GM21529 (cell line): ENCODE data around the gene CD200R1.
"Not testable (repeated sequence)": the region's sequence is repeated elsewhere in the genome, so short reads cannot be mapped to it uniquely, and the experiment has no call there.

Source experiments
- ATAC-seq: cut with Tn5 transposase; IDR thresholded peaks from one replicate; pipeline ENCODE4 v1.9.1; 2021; ENCODE audit not compliant: unreplicated experiment

The CD200R1 gene

DNA sequence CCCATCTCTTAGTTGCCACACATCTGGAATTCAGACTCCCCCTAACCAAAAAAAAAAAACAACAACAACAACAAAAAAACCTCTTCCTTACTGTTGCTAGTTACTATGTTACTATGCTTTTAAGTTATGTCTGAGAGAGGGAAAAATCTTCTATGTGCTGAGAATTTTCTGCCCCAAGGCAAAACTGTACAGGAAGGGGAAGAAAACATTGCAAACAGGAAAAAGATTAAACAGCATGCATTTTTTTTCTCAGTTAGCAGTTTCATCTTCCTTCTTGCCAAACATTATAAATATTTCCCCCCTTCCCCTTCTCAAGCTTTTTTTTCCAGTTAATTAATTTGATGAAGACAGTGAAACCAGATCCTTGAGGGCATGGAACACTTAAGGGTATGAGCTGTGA lies 1.1 kb upstream of the CD200R1 start:
- ATAC-seq: no peak

GRCh38 chr3:112974178-112974517 lies 755 bp downstream of the CD200R1 start:
- ATAC-seq: peak; percentile 27

DNA sequence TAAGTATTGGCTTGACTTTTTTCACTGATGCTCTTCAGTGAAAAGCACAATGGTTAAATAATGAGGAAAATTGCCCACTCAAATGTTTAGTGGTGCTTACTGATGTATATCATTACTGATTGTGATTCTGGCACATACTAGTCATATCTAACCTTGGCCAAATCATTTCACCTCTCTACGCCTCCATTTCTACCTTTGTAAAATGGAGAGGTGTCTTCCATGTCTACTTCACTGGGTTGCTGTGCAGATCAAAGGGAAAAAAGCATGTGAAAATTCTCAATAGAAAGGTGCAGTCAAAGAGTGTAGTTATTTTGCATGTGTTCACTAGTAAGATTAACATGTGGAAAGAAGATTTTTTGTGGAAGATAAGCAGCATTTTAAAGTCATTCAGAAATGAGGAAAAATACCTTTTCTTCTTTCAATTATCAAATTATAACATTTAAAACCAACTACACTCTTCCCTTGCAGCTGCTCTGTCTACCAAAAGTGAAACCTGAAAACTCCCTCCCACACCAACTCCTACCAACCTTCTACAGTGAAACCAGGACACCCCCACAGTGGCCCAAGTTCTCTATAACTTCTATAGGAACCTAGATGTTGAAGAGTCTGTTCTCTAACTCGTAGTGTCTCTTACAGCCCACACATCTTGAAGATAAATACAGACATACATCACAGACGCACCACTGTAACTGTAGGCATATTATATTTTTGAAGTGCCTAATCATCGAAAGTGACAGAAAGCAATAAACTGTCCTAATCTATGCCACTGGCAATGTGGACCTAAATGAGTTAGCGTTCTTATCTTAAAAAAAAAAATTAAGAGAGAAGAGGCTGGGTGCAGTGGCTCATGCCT lies 1.4 kb downstream of the CD200R1 start:
- peak; percentile 81 for ATAC-seq

- ATAC-seq: no peak
Measured at GRCh38 chr3:112972158-112972557, 2.7 kb downstream of the CD200R1 start.

GRCh38 chr3:112967828-112968227 lies 7.1 kb downstream of the CD200R1 start:
- no peak for ATAC-seq

DNA sequence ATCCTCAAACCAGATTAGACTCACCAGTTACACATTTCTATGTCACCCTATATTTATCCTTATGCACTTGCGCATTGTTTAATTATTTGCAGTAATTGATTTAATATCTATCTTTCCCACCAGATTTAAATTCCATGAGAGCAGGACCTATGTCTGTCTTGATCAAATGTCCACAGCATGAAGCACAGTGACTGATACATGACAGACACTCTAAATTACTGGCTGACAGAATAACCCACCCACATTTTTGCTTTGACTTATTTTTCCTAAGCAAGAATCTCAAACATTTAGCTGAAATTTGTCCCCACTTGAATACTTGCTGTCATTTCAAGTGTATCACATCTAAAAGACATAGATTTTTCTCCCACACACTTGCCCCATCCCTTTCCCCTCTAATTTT lies 7.5 kb downstream of the CD200R1 start:
- ATAC-seq: no peak

- no peak for ATAC-seq
Measured at GRCh38 chr3:112966633-112967032, 8.3 kb downstream of the CD200R1 start.

DNA sequence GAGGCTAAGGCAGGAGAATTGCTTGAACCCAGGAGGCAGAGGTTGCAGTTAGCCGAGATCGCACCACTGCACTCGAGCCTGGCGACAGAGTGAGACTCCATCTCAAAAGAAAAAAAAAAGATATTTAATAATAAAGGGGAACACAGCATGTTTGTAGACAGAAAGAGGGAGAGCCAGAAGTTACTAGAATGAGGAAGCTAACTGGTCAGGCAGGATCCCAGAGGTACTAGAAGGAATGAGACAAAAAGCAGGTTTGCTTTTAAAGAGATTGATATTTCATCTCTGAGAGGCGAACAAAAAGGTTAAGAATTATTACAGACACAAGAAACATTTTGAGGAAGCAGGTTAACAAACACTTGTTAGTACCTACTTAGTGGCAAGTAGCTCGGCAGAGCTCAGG lies 9.2 kb downstream of the CD200R1 start:
- no peak for ATAC-seq

DNA sequence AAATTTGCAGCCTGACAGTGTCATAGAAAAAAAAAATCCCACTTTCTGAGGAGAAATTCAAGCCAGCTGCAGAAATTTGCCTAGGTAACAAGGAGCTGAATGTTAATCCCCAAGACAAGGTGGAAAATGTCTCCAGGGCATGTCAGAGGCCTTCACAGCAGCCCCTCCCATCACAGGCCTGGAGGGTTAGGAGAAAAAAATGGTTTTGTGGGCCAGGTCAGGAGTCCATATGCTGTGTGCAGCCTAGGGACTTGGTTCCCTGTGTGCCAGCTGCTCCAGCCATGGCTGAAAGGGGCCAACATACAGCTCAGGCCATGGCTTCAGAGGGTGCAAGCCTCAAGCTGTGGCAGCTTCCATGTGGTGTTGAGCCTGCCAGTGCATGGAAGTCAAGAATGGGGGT lies 11.2 kb downstream of the CD200R1 start:
- no peak for ATAC-seq

DNA sequence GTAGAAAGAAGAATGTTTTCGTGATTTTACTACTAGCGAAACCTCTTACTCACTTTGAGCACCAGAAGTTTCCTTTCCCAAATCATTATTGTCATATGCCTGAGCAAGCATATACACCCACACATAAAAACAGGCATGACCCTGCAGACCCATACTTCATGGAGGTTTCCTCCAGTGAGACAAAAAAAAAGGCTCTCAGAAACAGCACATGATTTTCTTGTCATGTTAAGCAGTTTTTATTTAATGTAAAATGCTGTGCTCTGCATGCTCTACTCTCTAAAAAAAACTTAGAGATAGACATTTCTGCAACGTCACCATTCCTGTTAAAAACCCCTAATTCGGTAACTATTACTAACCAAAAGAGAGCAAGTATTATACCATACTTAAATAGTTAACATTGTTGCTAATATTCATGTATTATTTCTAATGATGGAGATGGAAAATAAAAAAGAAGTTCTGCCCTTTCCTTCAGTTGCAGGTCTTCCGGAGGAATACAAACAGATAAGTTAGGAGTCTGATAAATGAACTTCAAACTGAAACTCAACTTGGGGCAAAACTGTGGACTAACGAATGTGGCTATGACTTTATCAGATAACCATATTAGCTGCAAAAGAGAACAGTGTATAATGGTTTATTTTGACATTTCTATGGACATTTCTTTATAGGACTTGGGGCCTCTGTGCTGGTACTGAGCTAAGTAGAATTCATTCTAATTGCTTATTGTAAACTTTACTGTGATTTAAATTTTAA lies 15.9 kb downstream of the CD200R1 start:
- ATAC-seq: peak; percentile 89

GRCh38 chr3:112956351-112956750 lies 18.6 kb downstream of the CD200R1 start:
- no peak for ATAC-seq

DNA sequence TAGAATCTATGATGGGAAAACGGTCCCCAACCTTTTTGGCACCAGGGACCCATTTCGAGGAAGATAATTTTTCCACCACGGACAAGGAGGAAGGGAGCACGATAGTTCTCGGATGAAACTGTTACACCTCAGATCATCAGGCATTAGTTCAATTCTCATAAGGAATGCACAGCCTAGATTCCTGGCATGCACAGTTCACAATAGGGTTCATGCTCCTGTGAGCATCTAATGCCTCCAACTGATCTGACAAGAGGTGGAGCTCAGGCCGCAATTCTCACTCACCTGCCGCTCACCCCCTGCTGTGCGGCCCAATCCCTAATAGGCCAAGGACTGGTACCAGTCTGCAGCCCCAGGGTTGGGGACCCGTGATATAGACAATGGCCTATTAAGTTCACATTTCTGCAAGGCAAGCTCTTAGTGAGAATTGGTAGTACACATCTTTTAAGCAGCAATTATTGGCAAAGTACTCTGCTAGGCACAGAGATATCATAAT lies 26.5 kb downstream of the CD200R1 start:
- no peak for ATAC-seq

DNA sequence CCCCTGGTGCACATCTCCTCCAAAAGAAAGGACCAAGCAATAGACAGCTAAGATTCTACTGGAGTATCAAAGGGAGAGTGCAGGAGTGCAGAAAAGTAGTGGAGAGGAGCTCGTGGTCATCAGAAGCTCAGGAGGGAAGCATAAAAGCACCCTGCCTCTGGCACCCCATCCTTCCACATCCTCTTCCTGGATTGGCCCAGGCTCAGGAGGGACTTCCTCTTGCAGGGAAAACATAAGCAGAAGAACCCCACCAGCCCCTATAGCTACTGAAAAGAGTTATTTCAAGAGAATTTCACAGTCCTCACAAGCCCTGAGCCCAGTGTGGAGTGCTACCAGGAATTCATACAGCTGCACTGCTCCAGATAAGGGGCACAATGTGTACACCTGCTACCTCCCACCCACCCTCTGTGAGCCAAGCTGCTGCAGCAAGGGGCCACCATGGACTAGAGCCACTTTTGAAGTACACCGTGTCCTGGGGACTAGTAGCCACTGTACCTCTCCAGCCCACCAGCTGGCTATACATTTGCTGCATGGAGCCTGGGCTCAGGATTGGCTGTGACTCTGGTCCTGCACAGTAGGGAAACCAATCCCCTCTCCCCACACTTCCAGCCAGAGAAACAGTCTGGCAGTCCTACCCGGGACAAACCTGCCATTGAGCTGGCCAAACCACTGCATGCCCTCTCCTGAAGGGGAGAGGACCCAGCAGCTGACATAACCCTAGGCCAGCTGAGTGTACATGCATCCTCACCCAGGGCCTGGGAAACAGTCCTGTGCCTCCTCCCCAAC lies 43.0 kb downstream of the CD200R1 start:
- no peak for ATAC-seq

DNA sequence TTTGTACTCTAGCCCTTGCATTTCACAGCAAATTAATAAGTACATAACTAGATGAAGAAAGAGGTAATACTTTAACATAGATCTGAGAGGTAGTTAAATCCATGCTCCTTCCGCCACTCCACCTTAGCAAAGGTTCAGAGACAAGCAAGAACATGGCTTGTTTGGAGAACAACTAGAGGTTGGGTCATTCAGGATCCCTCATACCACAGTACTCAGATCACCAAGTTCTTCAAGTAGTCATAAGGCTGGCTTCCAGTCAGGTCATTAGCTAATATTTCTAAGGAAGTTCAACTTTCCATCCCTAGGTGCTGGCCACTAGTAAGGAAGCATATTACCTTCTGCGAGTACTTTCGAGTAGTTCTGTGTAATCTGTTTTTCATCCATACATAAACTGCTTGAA lies 44.1 kb downstream of the CD200R1 start:
- no peak for ATAC-seq

- no peak for ATAC-seq
Measured at GRCh38 chr3:112925969-112926368, 48.9 kb downstream of the CD200R1 start.

- ATAC-seq: no peak
Measured at GRCh38 chr3:112925560-112925959, 49.3 kb downstream of the CD200R1 start.

DNA sequence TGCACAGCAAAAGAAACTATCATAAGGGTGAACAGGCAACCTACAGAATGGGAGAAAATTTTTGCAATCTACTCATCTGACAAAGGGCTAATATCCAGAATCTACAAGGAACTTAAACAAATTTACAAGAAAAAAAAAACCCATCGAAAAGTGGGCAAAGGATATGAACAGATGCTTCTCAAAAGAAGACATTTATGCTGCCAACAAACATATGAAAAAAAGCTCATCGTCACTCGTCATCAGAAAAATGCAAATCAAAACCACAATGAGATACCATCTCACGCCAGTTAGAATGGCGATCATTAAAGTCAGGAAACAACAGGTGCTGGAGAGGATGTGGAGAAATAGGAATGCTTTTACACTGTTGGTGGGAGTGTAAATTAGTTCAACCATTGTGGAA lies 55.4 kb downstream of the CD200R1 start:
- not testable (repeated sequence) for ATAC-seq

- peak; percentile 99 for ATAC-seq
Measured at GRCh38 chr3:112908252-112908651, 66.7 kb downstream of the CD200R1 start.

DNA sequence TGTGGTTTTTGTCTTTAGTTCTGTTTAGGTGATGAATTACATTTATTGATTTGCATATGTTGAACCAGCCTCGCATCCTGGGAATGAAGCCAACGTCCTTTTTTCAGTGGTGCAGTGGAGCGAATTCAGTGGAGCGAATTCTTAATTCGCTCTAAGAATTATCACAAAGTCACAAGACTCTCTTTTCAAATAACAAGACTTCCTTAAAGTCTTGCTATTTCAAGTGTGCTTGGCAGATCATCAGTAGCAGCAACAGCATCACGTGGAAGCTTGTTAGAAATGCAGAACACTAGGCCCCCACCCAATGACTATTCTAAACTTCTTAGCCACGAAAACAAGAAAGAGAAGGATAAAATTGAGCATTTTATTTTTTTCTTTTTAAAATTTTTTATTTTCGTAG lies 70.1 kb downstream of the CD200R1 start:
- ATAC-seq: no peak

GRCh38 chr3:112900113-112900512 lies 74.8 kb downstream of the CD200R1 start:
- no peak for ATAC-seq

DNA sequence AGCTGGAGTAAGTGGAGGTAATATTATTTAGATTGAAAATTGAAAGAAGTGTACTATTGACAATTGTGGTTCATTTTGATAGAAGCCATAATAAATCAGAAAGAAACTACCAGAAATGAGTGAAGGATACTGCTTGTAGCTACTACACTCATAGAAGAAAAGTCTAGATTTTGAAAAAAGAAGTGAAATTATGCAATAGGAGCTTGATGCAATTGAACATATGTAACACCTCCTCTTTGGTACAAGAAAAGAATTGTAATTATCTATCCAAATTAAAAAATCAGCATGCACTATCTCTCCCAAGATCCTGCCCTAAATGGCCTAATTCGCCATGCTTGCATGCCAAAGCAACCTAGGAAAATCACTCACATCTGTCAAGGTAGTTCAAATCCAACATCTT lies 77.1 kb downstream of the CD200R1 start:
- no peak for ATAC-seq
